ENCODE results near the gene ZNF429. TPM values are rescaled to one million over a fixed set of nuclear protein-coding genes. Genes with fewer than 3 reads are reported as not detected.

The ZNF429 gene
- total RNA-seq, 1 donor from 2014 or later = 19.3 TPM

GRCh38 chr19:21586311-21587116, 81.1 kb downstream of the ZNF429 start:
- peak; percentile 55 for DNase-seq
- ATAC-seq = peak; percentile 71 to 79
- intact Hi-C loops (cut with DNase I) = no loop called here
- Histone ChIP-seq H3K27me3 (ENCODE audit: low read depth) (peaks cover 31% of the 10 kb centered on the region), H3K4me3 (peak overlapping the region; percentile 64), H3K27ac (peak overlapping the region; percentile 58), H3K4me1 (no peaks in the 10 kb centered on the region), H3K9me3 (no peaks in the 10 kb centered on the region), H3K36me3 (no peaks in the 10 kb centered on the region)
- TF ChIP-seq CTCF (IDR thresholded peaks at IDR 0.05) = no peak

GRCh38 chr19:21587117-21587461, 81.7 kb downstream of the ZNF429 start:
- intact Hi-C loops (cut with DNase I) = no loop called here
- no peak for TF ChIP-seq CTCF (IDR thresholded peaks at IDR 0.05)
- no peaks in the 10 kb centered on the region for H3K4me1 ChIP-seq
- no peaks in the 10 kb centered on the region for H3K9me3 ChIP-seq
- no peaks in the 10 kb centered on the region for H3K36me3 ChIP-seq
- peaks cover 31% of the 10 kb centered on the region for H3K27me3 ChIP-seq (ENCODE audit: low read depth)
- DNase-seq = no peak
- peak; percentile 7 to 32 for ATAC-seq
- H3K4me3 ChIP-seq = peak overlapping the region; percentile 64
- no peak overlapping the region for H3K27ac ChIP-seq

- no peak overlapping the region for H3K4me3 ChIP-seq
- no peaks in the 10 kb centered on the region for H3K36me3 ChIP-seq
- peaks cover 31% of the 10 kb centered on the region for H3K27me3 ChIP-seq (ENCODE audit: low read depth)
- ATAC-seq (no peak), DNase-seq (no peak)
- no peak for TF ChIP-seq CTCF (IDR thresholded peaks at IDR 0.05)
- H3K9me3 ChIP-seq = no peaks in the 10 kb centered on the region
- intact Hi-C loops (cut with DNase I) = no loop called here
- H3K27ac ChIP-seq = no peak overlapping the region
- no peaks in the 10 kb centered on the region for H3K4me1 ChIP-seq
Measured at GRCh38 chr19:21587549-21587948, 82.1 kb downstream of the ZNF429 start.

GRCh38 chr19:21588065-21588601, 82.7 kb downstream of the ZNF429 start:
- TF ChIP-seq CTCF (IDR thresholded peaks at IDR 0.05) = no peak

GRCh38 chr19:21590867-21591266, 85.5 kb downstream of the ZNF429 start:
- ATAC-seq (no peak), DNase-seq (no peak)
- Histone ChIP-seq H3K27me3 (ENCODE audit: low read depth) (peaks cover 16% of the 10 kb centered on the region), H3K4me3 (no peak overlapping the region), H3K36me3 (no peaks in the 10 kb centered on the region), H3K9me3 (no peaks in the 10 kb centered on the region), H3K4me1 (no peaks in the 10 kb centered on the region), H3K27ac (no peak overlapping the region)
- no peak for TF ChIP-seq CTCF (IDR thresholded peaks at IDR 0.05)
- intact Hi-C loops (cut with DNase I) = no loop called here

More at GRCh38 chr19:21588065-21588601, 82.7 kb downstream of the ZNF429 start:
- Histone ChIP-seq H3K9me3 (no peaks in the 10 kb centered on the region), H3K27ac (no peak overlapping the region), H3K4me1 (no peaks in the 10 kb centered on the region), H3K4me3 (no peak overlapping the region), H3K27me3 (ENCODE audit: low read depth) (peaks cover 31% of the 10 kb centered on the region), H3K36me3 (no peaks in the 10 kb centered on the region)
- ATAC-seq (no peak), DNase-seq (no peak)
- intact Hi-C loops (cut with DNase I) = no loop called here

Data from lower lobe of right lung (tissue), 2 donors.